HG02678 (cell line): Measurements from ENCODE around the gene MRPL20.
"Not testable (repeated sequence)": the region's sequence is repeated elsewhere in the genome, so short reads cannot be mapped to it uniquely, and the experiment has no call there.

Experiments
- ATAC-seq: cut with Tn5 transposase; IDR thresholded peaks from one replicate; pipeline ENCODE4 v1.9.1; 2021; ENCODE audit warnings: mild to moderate bottlenecking, moderate library complexity; ENCODE audit not compliant: unreplicated experiment

Gene MRPL20

DNA sequence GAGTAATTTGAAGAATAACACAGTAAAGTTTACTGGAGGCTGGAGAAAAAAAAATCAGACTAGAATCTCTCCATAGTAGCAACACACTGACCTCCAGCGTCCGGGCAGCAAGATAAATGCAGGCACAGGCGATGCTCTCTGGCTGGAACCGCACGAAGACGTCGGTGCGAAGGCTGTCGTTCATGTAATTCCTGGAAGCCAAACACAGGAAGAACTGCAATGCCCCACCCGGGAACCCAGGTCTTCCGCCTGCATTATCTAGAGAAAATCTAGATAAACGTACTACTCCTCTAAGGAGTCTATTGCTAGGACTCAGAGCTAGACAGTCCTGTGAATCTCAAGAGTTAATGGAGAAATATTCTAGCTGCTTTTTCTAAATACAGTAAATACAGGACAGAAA is 16.4 kb downstream of the MRPL20 start:
- no peak for ATAC-seq

DNA sequence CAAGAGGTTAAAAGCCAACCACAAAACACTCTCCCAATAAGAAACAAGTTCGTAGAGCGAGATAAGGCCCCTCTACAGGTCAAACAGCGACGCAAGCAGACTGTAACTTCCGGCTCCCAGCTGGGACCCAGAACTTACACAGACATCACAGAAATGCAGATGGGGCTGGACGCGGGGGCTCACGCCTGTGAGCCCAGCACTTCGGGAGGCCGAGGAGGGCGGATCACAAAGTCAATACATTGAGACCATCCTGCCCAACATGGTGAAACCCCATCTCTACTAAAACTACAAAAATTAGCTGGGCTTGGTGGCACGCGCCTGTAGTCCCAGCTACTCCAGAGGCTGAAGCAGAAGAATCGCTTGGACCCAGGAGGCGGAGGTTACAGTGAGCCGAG is 19.0 kb downstream of the MRPL20 start:
- ATAC-seq, result no peak

DNA sequence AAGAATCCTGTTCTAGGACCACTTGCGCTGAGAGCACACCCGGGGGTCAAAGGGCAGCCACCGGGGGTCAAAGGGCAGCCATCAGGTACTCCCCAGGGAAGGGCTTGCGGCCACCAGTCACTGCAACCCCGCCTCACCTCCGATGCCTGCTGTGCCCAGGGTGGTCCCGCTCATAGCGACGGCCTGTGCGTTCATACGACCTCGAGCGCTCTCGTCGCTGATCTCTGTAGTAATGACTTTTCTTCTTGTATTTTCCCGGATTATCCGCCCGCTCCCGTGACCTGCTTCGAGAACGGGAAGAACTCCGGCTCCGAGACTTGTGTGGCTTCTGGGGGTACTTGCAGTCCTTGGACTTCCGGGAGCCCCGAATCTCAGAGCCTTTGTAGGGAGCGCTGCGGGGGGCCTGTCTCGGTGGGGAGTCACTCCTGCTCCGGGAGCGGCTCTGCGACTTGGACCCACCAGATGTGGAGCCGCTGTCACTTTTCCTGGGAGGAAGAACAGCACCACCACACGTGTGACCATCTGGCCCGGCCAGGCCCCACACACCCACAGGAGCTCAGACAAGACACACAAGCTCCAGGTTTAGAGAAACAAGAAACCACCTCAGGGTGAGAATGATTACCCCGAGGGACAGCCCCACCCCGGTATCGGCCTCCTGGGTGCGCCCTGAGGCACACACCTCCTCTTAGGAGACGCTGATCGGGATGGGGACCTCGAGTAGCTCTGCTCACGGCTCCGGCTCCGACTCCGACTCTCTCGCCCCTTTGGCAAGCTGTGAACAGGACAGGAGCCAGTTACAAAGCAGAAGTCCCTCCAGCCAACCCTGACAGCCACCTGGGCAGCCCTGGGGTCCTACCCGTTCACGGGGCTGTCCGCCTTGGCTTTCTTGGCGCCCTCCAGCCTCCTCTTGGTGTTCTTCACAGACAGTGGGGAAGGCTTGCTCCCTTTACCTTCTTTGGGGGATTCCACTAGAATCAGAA is 19.7 kb downstream of the MRPL20 start:
- no peak for ATAC-seq

DNA sequence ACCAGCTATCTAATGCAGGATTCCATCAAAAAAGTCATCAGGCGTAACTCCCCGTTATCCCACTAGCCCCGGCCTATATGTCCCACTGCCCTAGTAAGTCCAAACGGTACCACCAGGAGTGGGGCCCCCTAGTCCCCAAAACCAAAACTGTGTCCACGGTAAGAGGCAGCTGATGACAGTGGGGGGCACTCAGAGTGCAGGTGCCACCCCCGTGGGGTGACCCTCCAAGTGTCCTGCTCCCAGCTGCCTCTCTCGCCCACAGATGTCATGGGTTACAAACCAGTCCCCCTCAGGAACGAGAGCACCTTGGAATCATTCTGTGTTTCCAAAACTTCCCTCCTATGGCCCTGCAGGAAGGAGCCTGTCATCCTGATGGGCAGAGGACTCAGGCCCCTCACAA is 21.2 kb downstream of the MRPL20 start:
- ATAC-seq, result no peak

DNA sequence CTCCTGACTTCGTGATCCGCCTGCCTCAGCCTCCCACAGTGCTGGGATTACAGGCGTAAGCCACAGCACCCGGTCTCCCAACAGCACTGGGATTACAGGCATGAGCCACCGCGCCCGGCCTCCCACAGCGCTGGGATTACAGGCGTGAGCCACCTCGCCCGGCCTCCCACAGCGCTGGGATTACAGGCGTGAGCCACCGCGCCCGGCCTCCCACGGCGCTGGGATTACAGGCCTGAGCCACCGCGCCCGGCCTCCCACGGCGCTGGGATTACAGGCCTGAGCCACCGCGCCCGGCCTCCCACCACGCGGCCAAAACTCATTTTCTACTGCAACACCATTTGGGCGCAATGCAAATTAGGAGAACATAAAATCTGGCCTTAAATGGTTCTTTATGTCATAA is 21.8 kb downstream of the MRPL20 start:
- not testable (repeated sequence) for ATAC-seq

DNA sequence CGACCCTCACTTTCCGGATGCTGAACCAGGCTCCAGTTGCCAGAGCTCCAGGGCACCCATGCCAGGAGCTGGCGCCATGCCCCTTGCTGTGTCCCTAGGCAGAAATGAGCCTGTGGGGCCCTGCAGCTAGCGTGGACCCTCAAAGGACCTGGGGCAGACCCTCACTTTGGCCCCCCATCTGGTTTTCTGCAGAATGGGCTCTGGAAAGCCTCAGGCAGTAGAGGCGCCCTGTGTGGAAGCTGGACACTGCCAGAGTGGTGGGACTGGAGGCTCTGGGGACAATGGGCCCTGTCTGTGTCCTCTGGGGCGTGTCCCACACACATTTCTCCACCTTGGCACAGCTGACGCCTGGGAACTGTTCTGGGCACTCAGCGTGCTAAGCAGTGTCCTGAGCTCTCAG is 25.8 kb downstream of the MRPL20 start:
- ATAC-seq, result no peak

DNA sequence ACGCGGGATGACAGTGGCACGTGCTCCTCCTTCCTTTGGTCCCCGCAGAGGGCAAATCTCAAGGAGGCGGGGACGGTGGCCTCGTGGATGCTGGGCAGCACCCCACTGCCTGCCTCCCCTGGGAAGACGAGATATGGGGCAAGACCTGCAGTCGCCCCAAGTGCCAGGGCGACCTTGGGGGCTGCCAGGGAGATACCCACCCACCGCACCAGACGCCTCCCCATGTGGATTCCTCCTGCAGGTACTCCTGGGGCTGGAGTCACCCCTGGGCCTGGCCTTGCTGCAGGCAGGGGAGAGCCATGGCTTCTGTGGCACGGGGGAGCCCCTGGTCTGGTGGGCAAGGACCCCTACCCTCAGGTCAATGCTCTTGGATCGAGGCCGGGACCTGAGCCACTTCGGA is 26.2 kb downstream of the MRPL20 start:
- no peak for ATAC-seq

DNA sequence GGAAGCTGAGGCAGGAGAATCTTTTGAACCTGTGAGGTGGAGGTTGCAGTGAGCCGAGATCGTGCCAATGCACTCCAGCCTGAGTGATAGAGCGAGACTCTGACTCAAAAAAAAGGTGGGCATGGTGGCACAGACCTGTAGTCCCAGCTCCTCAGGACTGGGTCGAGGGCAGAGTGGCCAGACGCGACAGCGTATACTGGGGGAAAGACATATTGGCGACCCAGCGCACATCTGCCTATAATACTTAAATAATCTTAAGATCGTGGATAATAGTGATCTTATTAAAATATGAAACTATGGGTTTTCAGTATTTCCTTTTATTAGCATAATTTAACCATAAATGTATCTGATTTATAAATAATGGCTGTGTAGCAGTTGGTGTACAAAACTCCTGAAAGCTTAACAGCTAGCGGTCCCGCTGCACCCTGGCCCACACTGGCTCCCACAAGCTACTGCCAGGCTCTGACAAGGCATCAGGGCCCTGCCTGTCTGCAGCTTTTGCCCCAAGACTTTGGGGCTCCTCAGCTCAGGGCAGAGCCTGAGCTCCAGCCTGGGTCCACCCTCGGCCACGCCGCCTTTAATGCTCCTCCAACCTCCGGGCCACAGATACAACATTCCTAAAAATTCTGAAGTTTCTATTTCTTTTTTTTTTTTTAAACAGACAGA is 29.4 kb downstream of the MRPL20 start:
- ATAC-seq, result no peak

DNA sequence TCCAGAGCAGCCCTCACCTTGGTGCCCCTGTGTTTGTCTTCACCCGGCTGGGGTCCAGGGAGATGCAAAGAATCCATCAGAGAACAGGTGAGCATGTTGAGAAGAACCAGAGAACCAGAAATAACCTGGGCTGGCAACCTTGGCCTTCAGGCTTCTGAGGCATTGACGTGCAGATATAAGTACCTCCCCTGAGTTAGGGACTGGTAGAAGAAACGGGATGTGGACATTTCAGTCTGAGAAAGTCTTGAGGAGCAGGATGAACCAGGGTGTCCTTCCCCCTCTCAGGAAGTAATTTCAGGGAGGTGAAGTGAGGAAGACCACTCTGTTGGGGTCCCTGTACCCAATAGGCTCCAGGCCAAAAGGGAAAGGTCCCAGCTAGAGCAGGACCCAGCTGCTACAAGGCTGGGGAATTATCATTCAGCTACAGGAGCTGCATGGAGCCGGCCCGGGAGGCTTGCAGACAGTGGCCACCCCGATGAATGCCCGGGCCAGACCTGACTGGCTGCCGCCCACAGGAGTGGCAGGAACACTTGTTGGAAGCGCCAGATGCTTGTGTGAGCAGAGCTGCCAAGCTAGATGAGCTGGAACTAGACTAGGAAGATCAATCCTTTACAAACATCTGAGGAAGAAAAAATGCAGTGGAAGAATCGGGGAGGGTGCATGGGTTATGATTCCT is 30.4 kb downstream of the MRPL20 start:
- no peak for ATAC-seq

DNA sequence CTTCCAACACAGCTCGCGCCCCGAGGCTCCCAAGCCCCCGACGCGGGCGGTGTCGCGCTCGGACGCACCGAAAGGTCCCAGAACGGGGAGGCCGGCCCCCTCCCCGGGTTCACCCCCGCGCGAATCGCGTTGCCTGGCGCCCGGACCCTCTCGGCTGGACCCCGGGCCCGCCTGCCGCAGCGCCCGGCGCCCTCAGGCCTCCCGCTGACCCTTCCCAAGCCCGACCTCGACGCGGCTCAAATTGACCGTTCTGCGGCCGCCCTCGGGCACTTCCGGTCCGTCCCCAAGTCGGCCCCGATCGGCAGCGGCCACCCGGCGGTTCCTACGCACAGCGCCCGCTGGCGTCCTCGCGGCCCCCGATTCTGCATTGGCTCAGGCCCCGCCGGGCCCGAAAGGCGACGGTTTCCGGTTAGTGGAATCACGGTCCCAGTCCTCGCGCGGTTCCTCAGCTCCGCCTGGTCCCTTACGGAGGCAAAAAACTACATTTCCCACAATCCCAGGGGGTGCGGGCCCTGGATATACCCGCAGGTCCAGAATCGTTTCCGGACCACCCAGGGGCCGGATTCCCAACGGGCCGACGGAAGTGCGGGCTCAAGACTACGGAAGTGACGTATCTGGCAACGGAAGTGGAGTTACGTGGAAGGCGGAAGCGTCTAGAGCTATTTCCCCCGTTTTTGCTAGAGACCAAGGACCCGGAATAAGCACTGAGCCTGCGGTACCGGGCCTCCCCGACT is 32.0 kb downstream of the MRPL20 start, which contains the start of gene AURKAIP1:
Gene AURKAIP1, minus strand, starts transcription at position 279 of the 734 bp plus-strand sequence. CDS start 451 bp downstream, outside the sequence.
- peak; percentile 87 for ATAC-seq

DNA sequence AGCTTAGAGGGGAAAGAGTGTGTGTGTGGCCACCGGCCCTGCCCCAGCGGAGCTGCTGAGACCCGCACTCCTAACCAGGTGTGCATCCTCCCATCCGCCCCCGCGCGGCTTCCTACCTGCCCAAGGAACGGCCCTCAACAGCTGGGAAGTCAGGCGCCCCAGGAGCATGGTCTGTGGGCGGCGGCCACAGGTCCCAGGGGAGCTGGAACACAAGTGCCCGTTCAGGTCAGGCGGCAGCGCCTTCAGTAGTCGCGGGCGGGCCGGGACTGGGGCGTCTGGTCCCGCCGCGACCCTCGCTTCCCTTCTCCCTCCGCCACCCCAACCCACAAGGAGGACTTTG is 32.5 kb downstream of the MRPL20 start:
- peak; percentile 1 for ATAC-seq

DNA sequence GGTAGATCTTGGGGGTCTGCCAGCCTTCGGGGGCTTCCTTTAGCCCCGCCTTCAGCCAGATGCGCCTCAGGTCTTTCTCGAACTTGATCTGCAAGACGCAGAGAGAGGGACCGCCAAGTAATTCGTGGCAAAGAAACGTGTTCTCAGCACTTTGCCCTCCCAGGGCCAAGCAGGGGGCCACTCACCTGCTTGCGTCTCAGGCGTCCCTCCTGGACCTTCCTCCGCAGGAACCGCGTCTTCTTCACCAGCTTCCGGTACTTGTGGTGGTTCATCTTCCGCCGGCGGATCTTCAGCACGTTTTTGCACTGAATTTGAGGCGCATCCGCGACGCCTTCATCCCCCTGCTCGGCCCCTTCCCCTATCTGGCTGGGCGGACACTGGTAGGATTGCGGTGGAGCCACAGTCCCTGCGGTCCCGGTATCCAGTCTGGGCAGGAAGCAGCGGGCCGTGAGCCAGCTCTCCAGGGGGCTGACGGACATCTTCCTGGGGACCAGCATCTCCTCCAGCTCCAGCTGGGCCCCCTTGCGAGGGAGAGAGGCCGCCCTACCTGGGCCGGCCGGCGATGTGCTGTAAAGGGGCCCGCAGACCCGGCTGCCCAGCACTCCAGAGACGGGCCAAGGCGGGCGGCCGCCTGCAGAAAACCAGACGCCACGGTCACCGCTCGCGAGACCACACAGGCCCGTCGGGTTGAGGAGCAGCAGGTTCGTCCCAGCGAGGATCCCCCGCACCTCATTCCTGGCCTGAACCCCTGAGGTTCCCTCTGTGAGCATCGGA is 33.1 kb downstream of the MRPL20 start:
- no peak for ATAC-seq

DNA sequence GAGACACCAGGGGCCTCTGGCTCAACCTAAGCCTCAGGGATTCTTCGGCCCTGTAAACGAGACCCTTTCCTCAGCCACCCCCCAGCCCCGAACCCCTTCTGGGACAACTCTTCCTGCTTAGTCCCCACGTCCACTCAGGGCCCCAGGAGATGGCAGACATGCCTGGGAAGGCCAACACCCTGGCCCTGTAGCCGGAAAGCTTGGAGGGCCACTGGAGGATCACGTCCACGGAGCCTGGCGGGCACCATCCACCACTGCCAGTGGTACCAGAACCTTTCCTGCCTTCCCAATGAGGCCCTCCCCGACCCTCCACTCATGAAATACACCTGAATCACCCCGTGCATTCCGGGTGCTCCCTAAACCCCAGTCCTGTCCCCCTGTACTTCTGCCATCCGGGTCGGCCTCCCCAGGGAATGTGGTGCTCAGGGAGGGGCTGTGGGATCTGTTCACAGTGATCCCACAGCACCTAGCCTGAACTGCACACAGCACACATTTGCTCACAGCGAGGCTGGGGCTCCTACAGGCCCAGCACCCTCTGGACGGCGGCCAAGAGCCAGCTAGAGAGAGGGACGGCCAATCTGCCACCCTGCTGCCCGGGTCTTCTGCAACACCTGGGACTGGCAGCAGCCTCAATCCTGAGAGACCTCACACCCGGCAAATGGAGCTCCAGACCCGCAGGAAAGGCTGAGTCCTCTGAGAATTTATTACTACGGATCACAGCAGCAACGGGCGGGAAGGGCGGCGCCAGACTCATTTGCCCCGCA is 33.9 kb downstream of the MRPL20 start:
- ATAC-seq, result no peak

DNA sequence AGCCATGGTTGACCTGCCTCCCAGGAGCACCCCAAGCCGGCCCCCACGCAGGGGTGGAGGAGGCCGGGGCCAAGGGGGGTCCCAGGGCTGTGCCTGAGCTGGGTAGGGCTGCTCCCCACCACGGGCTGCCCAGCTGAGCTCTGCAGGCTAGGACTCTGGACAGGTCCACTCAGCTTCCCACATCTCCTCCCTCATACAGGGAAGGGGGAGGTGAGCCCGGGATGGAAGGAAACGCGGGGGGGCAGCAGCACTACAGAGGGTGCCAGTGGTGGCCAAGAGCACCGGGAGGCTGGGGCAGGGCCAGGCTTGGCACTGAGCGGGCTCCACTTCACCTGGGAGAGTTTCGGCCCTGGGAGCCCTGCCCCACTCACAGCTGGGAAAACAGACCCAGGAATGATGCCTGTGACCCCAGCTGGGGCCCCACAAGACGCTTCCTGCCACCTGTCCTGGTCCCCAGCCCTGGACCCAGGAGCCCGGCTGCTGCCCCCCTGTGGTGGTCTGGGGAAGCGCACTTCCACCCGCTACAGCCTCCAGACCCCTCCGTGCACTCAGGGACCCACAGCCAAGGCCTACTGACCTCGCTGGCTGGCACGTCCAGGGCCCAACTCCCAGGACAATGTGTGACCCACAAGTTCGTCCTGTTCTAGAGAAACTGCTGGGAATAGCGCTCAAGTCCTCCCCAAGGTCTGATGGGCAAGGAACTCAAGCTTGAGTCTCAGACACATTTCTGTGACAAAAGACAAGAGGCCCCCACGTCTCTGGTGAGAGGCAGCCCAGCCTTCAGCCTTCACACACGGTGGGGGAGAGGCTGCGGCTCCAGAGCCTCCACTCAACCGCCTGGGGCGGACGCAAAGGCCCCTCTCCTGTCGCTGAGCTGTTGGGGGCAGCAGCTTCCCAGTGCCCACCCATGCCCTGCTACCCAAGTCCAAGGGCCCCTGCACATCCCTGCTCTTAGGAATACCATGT is 35.1 kb downstream of the MRPL20 start:
- no peak for ATAC-seq

DNA sequence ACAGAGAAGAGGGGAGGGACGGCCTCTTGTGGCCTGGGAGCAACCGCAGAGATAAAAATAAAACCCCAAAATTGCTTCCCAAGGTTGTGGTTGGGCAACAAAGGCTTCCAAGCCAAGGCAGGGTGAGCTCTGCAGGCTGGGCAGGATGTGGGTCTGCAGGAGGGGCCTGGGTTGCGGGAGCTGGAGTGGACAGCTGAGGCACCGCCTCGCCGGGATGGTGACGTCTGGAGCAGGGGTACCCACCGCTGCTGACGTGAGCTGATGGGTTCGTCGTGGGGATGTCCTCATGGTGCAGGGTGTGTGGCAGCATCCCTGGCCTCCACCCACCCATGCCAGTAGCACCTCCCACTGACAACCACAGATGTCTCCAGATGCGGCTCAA is 35.7 kb downstream of the MRPL20 start:
- no peak for ATAC-seq

DNA sequence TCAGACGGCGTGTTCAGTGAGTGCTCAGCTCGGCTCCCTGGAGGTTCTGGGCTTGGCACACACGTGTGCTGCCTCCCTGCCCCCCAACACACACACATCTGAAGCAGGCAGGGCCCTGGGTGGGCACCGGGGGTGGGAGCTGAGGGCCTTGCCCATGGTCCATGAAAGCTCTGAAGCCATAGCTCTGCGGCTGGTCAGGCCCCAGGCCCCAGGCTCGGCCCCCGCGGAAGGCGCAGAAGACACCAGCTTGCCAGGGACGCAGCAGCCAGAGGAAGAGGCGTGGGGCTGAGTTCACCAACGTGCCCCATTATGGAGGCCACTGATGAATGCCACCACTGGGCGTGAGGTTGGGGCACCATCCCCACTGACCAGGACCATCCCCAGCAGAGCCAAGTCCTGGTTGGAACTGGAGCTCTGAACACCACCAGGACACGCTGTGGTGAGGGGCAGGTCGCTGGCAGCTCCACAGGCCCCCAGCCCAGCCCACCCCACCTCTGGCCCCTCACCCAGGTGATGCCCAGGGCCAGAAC is 36.3 kb downstream of the MRPL20 start:
- no peak for ATAC-seq

DNA sequence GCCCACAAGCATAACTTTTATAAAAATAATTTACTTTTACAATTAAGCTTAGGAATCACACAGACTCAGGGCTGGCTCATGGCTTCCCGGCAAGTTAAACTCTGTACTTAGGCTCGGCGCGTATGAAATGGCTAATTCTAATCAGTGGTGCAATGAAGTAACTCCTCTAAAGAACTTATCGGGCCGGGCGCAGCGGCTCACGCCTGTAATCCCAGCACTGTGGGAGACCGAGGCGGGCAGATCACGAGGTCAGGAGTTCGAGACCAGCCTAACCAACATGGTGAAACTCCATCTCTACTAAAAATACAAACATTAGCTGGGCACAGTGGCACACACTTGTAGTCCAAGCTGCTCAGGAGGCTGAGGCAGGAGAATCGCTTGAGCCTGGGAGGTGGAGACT is 37.0 kb downstream of the MRPL20 start:
- ATAC-seq, result not testable (repeated sequence)

DNA sequence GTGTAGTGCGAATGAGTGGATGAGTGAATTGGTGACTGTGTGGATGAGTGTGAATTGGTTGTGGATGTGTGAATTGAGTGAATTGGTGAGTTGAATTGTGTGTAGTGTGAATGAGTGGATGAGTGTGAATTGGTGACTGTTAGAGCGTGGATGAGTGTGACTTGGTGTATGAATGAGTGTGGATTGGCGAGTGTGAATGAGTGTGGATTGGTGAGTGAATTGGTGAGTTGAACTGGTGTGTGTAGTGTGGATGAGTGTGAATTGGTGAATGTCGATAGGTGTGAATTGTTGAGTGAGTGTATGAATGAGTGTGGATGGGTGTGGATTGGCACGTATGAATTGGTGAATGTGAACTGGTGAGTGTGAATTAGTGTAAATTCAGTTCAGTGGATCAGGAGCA is 39.8 kb downstream of the MRPL20 start:
- no peak for ATAC-seq
